ENCODE measurements around the gene SLC29A4. TPM values are rescaled to one million over a fixed set of nuclear protein-coding genes. Genes with fewer than 3 reads are reported as not detected.
"Not testable (repeated sequence)": the region's sequence is repeated elsewhere in the genome, so short reads cannot be mapped to it uniquely, and the experiment has no call there.

SLC29A4 gene
- total RNA-seq, 2 experiments from 2014 or later: 0.06 to 0.67 TPM

DNA sequence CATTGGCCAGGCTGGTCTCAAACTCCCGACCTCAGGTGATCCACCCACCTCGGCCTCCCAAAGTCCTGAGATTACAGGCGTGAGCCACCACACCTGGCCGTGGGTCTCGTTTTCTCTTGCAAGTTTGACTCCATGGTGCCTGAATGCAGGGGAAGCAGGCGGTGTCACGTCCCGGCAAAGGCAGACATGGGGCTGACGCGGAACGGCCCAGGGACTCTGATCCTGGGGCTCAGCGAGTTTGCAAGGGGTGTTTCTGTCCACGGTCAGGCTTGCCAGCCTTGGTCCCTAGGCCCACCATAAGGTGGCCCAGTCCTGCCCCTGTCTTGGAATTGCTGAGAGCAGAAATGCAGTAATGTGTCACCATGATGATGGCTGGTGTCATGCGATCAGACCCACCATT is 6.6 kb upstream of the SLC29A4 start:
- H3K4me1 ChIP-seq (ENCODE audit: insufficient read depth, low read length, poor library complexity, severe bottlenecking); H3K4me3 ChIP-seq (ENCODE audit: low read depth, low read length, poor library complexity, severe bottlenecking); DNase-seq (ENCODE audit: low spot score); H3K4me2 ChIP-seq (ENCODE audit: low read length); CTCF ChIA-PET (ENCODE audit: unreplicated experiment); H3K36me3 ChIP-seq (ENCODE audit: insufficient read depth, low read length); H4K20me1 ChIP-seq (ENCODE audit: insufficient read depth, low read length); H3K27ac ChIP-seq (ENCODE audit: low read depth, low read length, poor library complexity, severe bottlenecking); H2AFZ ChIP-seq (ENCODE audit: low read length); POLR2A ChIA-PET; H3K9me3 ChIP-seq (ENCODE audit: low read length); BruUV-seq (replicated peaks); H3K79me2 ChIP-seq (ENCODE audit: insufficient read depth, low read depth, low read length); H3K9me2 ChIP-seq (ENCODE audit: insufficient read depth, low read length); intact Hi-C loops (cut with micrococcal nuclease; ENCODE audit: unreplicated experiment): not testable (repeated sequence)

DNA sequence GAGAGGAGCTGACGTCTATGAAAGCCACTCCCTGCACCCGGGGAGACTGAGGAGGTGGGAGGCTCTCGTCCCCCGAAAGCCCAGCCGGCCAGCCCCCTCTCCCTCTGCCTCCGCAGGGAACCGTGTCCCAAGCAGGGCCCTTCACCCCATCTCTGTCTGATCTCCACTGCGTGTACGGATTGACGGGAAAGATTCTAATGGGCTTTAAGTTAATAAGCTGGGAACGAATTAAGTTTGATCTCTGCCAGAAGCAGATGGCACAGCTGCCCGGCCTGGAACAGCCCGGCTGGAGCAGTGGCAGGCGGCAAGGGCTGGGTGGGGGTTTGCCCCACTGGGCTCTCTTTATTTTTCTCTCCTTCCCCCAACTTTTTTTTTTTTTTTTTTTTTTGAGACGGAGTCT is 6.1 kb upstream of the SLC29A4 start:
- no TSS peak for BruUV-seq (replicated peaks)
- intact Hi-C loops (cut with micrococcal nuclease; ENCODE audit: unreplicated experiment): no loop called here
- H3K4me2 ChIP-seq (ENCODE audit: low read length): no peak overlapping the region

DNA sequence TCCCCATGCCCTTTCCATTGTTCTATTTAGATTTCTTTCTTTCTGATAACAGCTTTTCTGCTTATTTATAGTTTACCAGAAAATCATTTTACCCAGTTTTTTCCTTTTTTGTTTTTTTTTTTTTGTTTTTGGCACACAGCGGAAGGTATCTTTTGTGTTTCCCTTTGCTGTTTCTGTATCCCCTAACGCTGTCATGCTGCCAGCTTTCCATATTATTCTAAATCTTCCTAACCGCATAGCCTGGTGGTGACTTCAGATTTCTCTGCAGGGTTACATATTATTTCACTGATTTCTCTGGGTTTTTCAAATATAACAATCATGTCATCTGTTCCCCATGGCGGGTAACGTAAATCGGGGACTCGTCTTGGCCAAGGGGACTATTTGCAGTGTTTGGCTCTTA is 4.0 kb upstream of the SLC29A4 start:
- H3K27ac ChIP-seq (ENCODE audit: low read depth, low read length, poor library complexity, severe bottlenecking): no peak overlapping the region
- no peak for DNase-seq (ENCODE audit: low spot score)
- H3K4me1 ChIP-seq (ENCODE audit: insufficient read depth, low read length, poor library complexity, severe bottlenecking): no peaks in the 10 kb centered on the region
- POLR2A ChIA-PET: no interaction called here
- no peaks in the 10 kb centered on the region for H3K79me2 ChIP-seq (ENCODE audit: insufficient read depth, low read depth, low read length)
- no peaks in the 10 kb centered on the region for H3K36me3 ChIP-seq (ENCODE audit: insufficient read depth, low read length)
- H4K20me1 ChIP-seq (ENCODE audit: insufficient read depth, low read length): no peaks in the 10 kb centered on the region
- no peaks in the 10 kb centered on the region for H3K9me3 ChIP-seq (ENCODE audit: low read length)
- no peak overlapping the region for H2AFZ ChIP-seq (ENCODE audit: low read length)
- CTCF ChIA-PET (ENCODE audit: unreplicated experiment): no interaction called here
- intact Hi-C loops (cut with micrococcal nuclease; ENCODE audit: unreplicated experiment): no loop called here
- BruUV-seq (replicated peaks): no TSS peak
- TF ChIP-seq, protein P1, sequence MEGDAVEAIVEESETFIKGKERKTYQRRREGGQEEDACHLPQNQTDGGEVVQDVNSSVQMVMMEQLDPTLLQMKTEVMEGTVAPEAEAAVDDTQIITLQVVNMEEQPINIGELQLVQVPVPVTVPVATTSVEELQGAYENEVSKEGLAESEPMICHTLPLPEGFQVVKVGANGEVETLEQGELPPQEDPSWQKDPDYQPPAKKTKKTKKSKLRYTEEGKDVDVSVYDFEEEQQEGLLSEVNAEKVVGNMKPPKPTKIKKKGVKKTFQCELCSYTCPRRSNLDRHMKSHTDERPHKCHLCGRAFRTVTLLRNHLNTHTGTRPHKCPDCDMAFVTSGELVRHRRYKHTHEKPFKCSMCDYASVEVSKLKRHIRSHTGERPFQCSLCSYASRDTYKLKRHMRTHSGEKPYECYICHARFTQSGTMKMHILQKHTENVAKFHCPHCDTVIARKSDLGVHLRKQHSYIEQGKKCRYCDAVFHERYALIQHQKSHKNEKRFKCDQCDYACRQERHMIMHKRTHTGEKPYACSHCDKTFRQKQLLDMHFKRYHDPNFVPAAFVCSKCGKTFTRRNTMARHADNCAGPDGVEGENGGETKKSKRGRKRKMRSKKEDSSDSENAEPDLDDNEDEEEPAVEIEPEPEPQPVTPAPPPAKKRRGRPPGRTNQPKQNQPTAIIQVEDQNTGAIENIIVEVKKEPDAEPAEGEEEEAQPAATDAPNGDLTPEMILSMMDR (conservative IDR thresholded peaks at IDR 0.05; ENCODE audit: low read length): no peak
- no peak for TF ChIP-seq EZH2phosphoT487 (IDR thresholded peaks at IDR 0.05; ENCODE audit: borderline replicate concordance, low read depth, low read length)
- H3K4me2 ChIP-seq (ENCODE audit: low read length): no peak overlapping the region
- no peaks in the 10 kb centered on the region for H3K9me2 ChIP-seq (ENCODE audit: insufficient read depth, low read length)
- no peak overlapping the region for H3K4me3 ChIP-seq (ENCODE audit: low read depth, low read length, poor library complexity, severe bottlenecking)

More for the DNA sequence above, 6.1 kb upstream of the SLC29A4 start:
- no peaks in the 10 kb centered on the region for H3K79me2 ChIP-seq (ENCODE audit: insufficient read depth, low read depth, low read length)
- no peaks in the 10 kb centered on the region for H3K4me1 ChIP-seq (ENCODE audit: insufficient read depth, low read length, poor library complexity, severe bottlenecking)
- POLR2A ChIA-PET: interaction anchor here (0.6 kb wide), 1 partner anchor 14 kb away, joined by 3 read pairs; no protein-coding TSS in a partner anchor
- TF ChIP-seq, protein P1 (conservative IDR thresholded peaks at IDR 0.05; ENCODE audit: low read length): no peak
- no peak for TF ChIP-seq EZH2phosphoT487 (IDR thresholded peaks at IDR 0.05; ENCODE audit: borderline replicate concordance, low read depth, low read length)
- no peaks in the 10 kb centered on the region for H3K9me3 ChIP-seq (ENCODE audit: low read length)
- DNase-seq (ENCODE audit: low spot score): no peak
- no peaks in the 10 kb centered on the region for H3K36me3 ChIP-seq (ENCODE audit: insufficient read depth, low read length)
- no peaks in the 10 kb centered on the region for H3K9me2 ChIP-seq (ENCODE audit: insufficient read depth, low read length)
- no peak overlapping the region for H3K4me3 ChIP-seq (ENCODE audit: low read depth, low read length, poor library complexity, severe bottlenecking)
- no peak overlapping the region for H2AFZ ChIP-seq (ENCODE audit: low read length)
- CTCF ChIA-PET (ENCODE audit: unreplicated experiment): no interaction called here
- H4K20me1 ChIP-seq (ENCODE audit: insufficient read depth, low read length): no peaks in the 10 kb centered on the region
- H3K27ac ChIP-seq (ENCODE audit: low read depth, low read length, poor library complexity, severe bottlenecking): no peak overlapping the region

All from OCI-LY7 (cell line).